Neural progenitor cell (in vitro differentiated cells): ENCODE data around the gene LMF1. TPM values are rescaled to one million over a fixed set of nuclear protein-coding genes. Genes with fewer than 3 reads are reported as not detected.

Experiments used
- DNase-seq: peaks from one replicate; pipeline ENCODE4 v3.0.0-alpha.2; 2016; ENCODE audit warnings: low spot score
- H2AFZ ChIP-seq: fragments of 200-600 bp; sonication (generic); replicated peaks from 2 replicates; pipeline ENCODE4 v1.6.1; 2016; ENCODE audit warnings: antibody characterized with exemption
- H3F3A ChIP-seq: fragments of 200-600 bp; sonication (generic); 2 replicates; pipeline ENCODE4 v1.6.1; 2016; ENCODE audit warnings: antibody characterized with exemption, low read depth
- H3K27ac ChIP-seq: fragments of 200-600 bp; sonication (generic); 2 replicates; pipeline ENCODE4 v1.5.1; 2016; ENCODE audit warnings: mild to moderate bottlenecking
- H3K27me3 ChIP-seq: fragments of 200-600 bp; sonication (generic); 2 replicates; pipeline ENCODE4 v1.6.1; 2016; ENCODE audit warnings: mild to moderate bottlenecking, moderate library complexity
- H3K36me3 ChIP-seq: fragments of 200-600 bp; sonication (generic); 2 replicates; pipeline ENCODE4 v1.5.1; 2016
- H3K4me1 ChIP-seq: fragments of 200-600 bp; sonication (generic); 2 replicates; pipeline ENCODE4 v1.6.1; 2016; ENCODE audit warnings: mixed run types
- H3K4me2 ChIP-seq: fragments of 200-600 bp; sonication (generic); 2 replicates; pipeline ENCODE4 v1.6.1; 2016
- H3K4me3 ChIP-seq: fragments of 200-600 bp; sonication (generic); 2 replicates; pipeline ENCODE4 v1.5.1; 2016
- H3K79me2 ChIP-seq: fragments of 200-600 bp; sonication (generic); 2 replicates; pipeline ENCODE4 v1.6.1; 2016; ENCODE audit warnings: low read depth
- H3K9ac ChIP-seq: fragments of 200-600 bp; sonication (generic); 2 replicates; pipeline ENCODE4 v1.6.1; 2016
- H3K9me3 ChIP-seq: fragments of 200-600 bp; sonication (generic); 2 replicates; pipeline ENCODE4 v1.5.1; 2016; ENCODE audit warnings: low read depth
- H4K20me1 ChIP-seq: fragments of 200-600 bp; sonication (generic); 2 replicates; pipeline ENCODE4 v1.6.1; 2016; ENCODE audit warnings: low read depth
- H3K27ac Mint-ChIP-seq: 3 replicates; pipeline ENCODE4 v1.8.0; 2021; ENCODE audit warnings: mixed read lengths
- H3K27me3 Mint-ChIP-seq: 2 replicates; pipeline ENCODE4 v1.8.0; 2022; ENCODE audit warnings: low read depth, mild to moderate bottlenecking, inconsistent platforms, moderate library complexity, mixed read lengths; ENCODE audit not compliant: insufficient read depth
- H3K36me3 Mint-ChIP-seq: 3 replicates; pipeline ENCODE4 v1.8.0; 2021; ENCODE audit warnings: mixed read lengths
- H3K4me1 Mint-ChIP-seq: 3 replicates; pipeline ENCODE4 v1.8.0; 2021; ENCODE audit warnings: mixed read lengths
- H3K4me3 Mint-ChIP-seq: 3 replicates; pipeline ENCODE4 v1.8.0; 2021; ENCODE audit warnings: mild to moderate bottlenecking, moderate library complexity, mixed read lengths
- H3K9me3 Mint-ChIP-seq: 3 replicates; pipeline ENCODE4 v1.8.0; 2020; ENCODE audit warnings: mixed read lengths
- CTCF ChIP-seq: fragments of 200-600 bp; sonication (generic); IDR thresholded peaks from 2 replicates; pipeline ENCODE4 v1.5.1; 2017; ENCODE audit warnings: antibody characterized with exemption, mild to moderate bottlenecking
- EZH2 ChIP-seq: fragments of 200-600 bp; sonication (generic); IDR thresholded peaks from 2 replicates; pipeline ENCODE4 v1.6.1; 2017; ENCODE audit warnings: antibody characterized with exemption, mild to moderate bottlenecking, moderate library complexity
- EZH2phosphoT487 ChIP-seq: fragments of 200-600 bp; sonication (generic); IDR thresholded peaks from 2 replicates; pipeline ENCODE4 v1.6.1; 2017; ENCODE audit warnings: antibody characterized with exemption
- total RNA-seq: library from RNA; depleted of rRNA; stranded (reverse); fragments of >200 nt; gene quantifications from 2 replicates; pipeline ENCODE4 v1.2.3, GENCODE V29; 2015; ENCODE audit warnings: low replicate concordance

LMF1 gene
- 3.4 and 26.8 TPM in 2 replicates for total RNA-seq

GRCh38 chr16:970766-971581, at the start of gene LMF1:
LMF1 (minus strand) TSS chr16:970984; CDS start chr16:970980, 4 bp downstream.
- H3K27ac ChIP-seq = no peak within 1 kb of the TSS
- Mint-ChIP-seq H3K4me3 (peak within 1 kb of the TSS; percentile 87), H3K27me3 (peaks cover 22% of the 10 kb centered on the region), H3K9me3 (peaks cover 6% of the 10 kb centered on the region), H3K36me3 (peaks cover 7% of the 10 kb centered on the region), H3K4me1 (peaks cover 55% of the 10 kb centered on the region), H3K27ac (no peak within 1 kb of the TSS)
- peak within 1 kb of the TSS; percentile 90 for H2AFZ ChIP-seq
- H3K4me1 ChIP-seq = peaks cover 26% of the 10 kb centered on the region
- no peaks in the 10 kb centered on the region for H3K9me3 ChIP-seq
- H3K27me3 ChIP-seq = peaks cover 21% of the 10 kb centered on the region
- peaks cover 39% of the 10 kb centered on the region for H3F3A ChIP-seq
- H3K36me3 ChIP-seq = no peaks in the 10 kb centered on the region
- no peaks in the 10 kb centered on the region for H3K79me2 ChIP-seq
- H3K9ac ChIP-seq = peak within 1 kb of the TSS; percentile 31
- peaks cover 21% of the 10 kb centered on the region for H4K20me1 ChIP-seq
- H3K4me2 ChIP-seq = peak within 1 kb of the TSS; percentile 90
- DNase-seq = peak; percentile 96
- H3K4me3 ChIP-seq = peak within 1 kb of the TSS; percentile 83
- TF ChIP-seq EZH2phosphoT487 (no peak), CTCF (no peak), EZH2 (no peak)

- peaks cover 23% of the 10 kb centered on the region for H3K4me1 ChIP-seq
- Mint-ChIP-seq H3K4me3 (no peak overlapping the region), H3K9me3 (no peaks in the 10 kb centered on the region), H3K36me3 (no peaks in the 10 kb centered on the region), H3K4me1 (peaks cover 28% of the 10 kb centered on the region), H3K27ac (peak overlapping the region; percentile 69), H3K27me3 (peaks cover 26% of the 10 kb centered on the region)
- peak overlapping the region; percentile 57 for H3K4me2 ChIP-seq
- no peaks in the 10 kb centered on the region for H3K36me3 ChIP-seq
- no peak overlapping the region for H3K9ac ChIP-seq
- H2AFZ ChIP-seq = no peak overlapping the region
- H3F3A ChIP-seq = peaks cover 22% of the 10 kb centered on the region
- H3K4me3 ChIP-seq = no peak overlapping the region
- H4K20me1 ChIP-seq = peaks cover 20% of the 10 kb centered on the region
- no peak for TF ChIP-seq EZH2phosphoT487
- TF ChIP-seq CTCF = no peak
- TF ChIP-seq EZH2 = no peak
- DNase-seq = no peak
- H3K79me2 ChIP-seq = no peaks in the 10 kb centered on the region
- no peak overlapping the region for H3K27ac ChIP-seq
- no peaks in the 10 kb centered on the region for H3K9me3 ChIP-seq
- H3K27me3 ChIP-seq = no peaks in the 10 kb centered on the region
These were observed 49.3 kb upstream of the LMF1 start for GRCh38 chr16:1020091-1020399.

- H3K27ac Mint-ChIP-seq = peak overlapping the region; percentile 69
- Histone ChIP-seq H3K4me2 (peak overlapping the region; percentile 57), H3F3A (peaks cover 22% of the 10 kb centered on the region), H4K20me1 (peaks cover 20% of the 10 kb centered on the region), H3K9me3 (no peaks in the 10 kb centered on the region), H3K79me2 (no peaks in the 10 kb centered on the region), H3K4me1 (peaks cover 23% of the 10 kb centered on the region), H3K27me3 (no peaks in the 10 kb centered on the region), H3K4me3 (no peak overlapping the region), H3K27ac (peak overlapping the region; percentile 63), H3K9ac (no peak overlapping the region), H3K36me3 (no peaks in the 10 kb centered on the region), H2AFZ (no peak overlapping the region)
- no peak overlapping the region for H3K4me3 Mint-ChIP-seq
- H3K27me3 Mint-ChIP-seq = peaks cover 28% of the 10 kb centered on the region
- H3K9me3 Mint-ChIP-seq = no peaks in the 10 kb centered on the region
- peak; percentile 92 for DNase-seq
- peaks cover 29% of the 10 kb centered on the region for H3K4me1 Mint-ChIP-seq
- no peaks in the 10 kb centered on the region for H3K36me3 Mint-ChIP-seq
- TF ChIP-seq CTCF = no peak
- TF ChIP-seq EZH2phosphoT487 = peak; percentile 74
- TF ChIP-seq EZH2 = no peak
These were observed 48.7 kb upstream of the LMF1 start for GRCh38 chr16:1019231-1020090.
